Progenitor cell of endocrine pancreas (in vitro differentiated cells): ENCODE results near the gene TACC2. TPM values are rescaled to one million over a fixed set of nuclear protein-coding genes. Genes with fewer than 3 reads are reported as not detected.
"Not testable (repeated sequence)": the region's sequence is repeated elsewhere in the genome, so short reads cannot be mapped to it uniquely, and the experiment has no call there.

Source experiments
- DNase-seq: peaks from one replicate; pipeline ENCODE4 v3.0.0; 2021; ENCODE audit warnings: low spot score; ENCODE audit not compliant: unreplicated experiment
- H3K27ac Mint-ChIP-seq: 2 replicates; pipeline ENCODE4 v1.8.0; 2021; ENCODE audit warnings: mild to moderate bottlenecking, moderate library complexity, mixed read lengths
- H3K27me3 Mint-ChIP-seq: 2 replicates; pipeline ENCODE4 v1.8.0; 2021; ENCODE audit warnings: mixed read lengths
- H3K36me3 Mint-ChIP-seq: 2 replicates; pipeline ENCODE4 v1.8.0; 2022; ENCODE audit warnings: mixed read lengths; ENCODE audit not compliant: insufficient read depth
- H3K4me1 Mint-ChIP-seq: 2 replicates; pipeline ENCODE4 v1.8.0; 2021; ENCODE audit warnings: low read depth, mixed read lengths
- H3K4me3 Mint-ChIP-seq: 2 replicates; pipeline ENCODE4 v1.8.0; 2021; ENCODE audit warnings: low read depth, mild to moderate bottlenecking, moderate library complexity, mixed read lengths
- H3K9me3 Mint-ChIP-seq: 2 replicates; pipeline ENCODE4 v1.8.0; 2021; ENCODE audit warnings: low read depth, mixed read lengths
- total RNA-seq: library from RNA; stranded (reverse); gene quantifications from 2 replicates; pipeline ENCODE4 v1.2.1, GENCODE V29; 2021
- TF ChIP-seq, protein P1 (sequence below): fragments of 200-600 bp; sonication (generic); IDR thresholded peaks from one replicate; pipeline ENCODE4 v1.5.0; 2021; ENCODE audit warnings: antibody characterized with exemption, mild to moderate bottlenecking; ENCODE audit not compliant: unreplicated experiment

TACC2 gene
- total RNA-seq, 1 donor from 2014 or later: 60.4 TPM

GRCh38 chr10:121984463-121984862 is 4.5 kb upstream of the TACC2 start:
- DNase-seq: no peak
- TF ChIP-seq, protein P1, sequence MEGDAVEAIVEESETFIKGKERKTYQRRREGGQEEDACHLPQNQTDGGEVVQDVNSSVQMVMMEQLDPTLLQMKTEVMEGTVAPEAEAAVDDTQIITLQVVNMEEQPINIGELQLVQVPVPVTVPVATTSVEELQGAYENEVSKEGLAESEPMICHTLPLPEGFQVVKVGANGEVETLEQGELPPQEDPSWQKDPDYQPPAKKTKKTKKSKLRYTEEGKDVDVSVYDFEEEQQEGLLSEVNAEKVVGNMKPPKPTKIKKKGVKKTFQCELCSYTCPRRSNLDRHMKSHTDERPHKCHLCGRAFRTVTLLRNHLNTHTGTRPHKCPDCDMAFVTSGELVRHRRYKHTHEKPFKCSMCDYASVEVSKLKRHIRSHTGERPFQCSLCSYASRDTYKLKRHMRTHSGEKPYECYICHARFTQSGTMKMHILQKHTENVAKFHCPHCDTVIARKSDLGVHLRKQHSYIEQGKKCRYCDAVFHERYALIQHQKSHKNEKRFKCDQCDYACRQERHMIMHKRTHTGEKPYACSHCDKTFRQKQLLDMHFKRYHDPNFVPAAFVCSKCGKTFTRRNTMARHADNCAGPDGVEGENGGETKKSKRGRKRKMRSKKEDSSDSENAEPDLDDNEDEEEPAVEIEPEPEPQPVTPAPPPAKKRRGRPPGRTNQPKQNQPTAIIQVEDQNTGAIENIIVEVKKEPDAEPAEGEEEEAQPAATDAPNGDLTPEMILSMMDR: no peak
- H3K36me3 Mint-ChIP-seq: no peaks in the 10 kb centered on the region
- no peaks in the 10 kb centered on the region for H3K27me3 Mint-ChIP-seq
- peaks cover 1% of the 10 kb centered on the region for H3K4me1 Mint-ChIP-seq
- H3K9me3 Mint-ChIP-seq: peaks cover 12% of the 10 kb centered on the region
- H3K4me3 Mint-ChIP-seq: no peak overlapping the region
- H3K27ac Mint-ChIP-seq: no peak overlapping the region

- TF ChIP-seq, protein P1: no peak
- peaks cover 3% of the 10 kb centered on the region for H3K9me3 Mint-ChIP-seq
- no peak for DNase-seq
- peaks cover 18% of the 10 kb centered on the region for H3K4me1 Mint-ChIP-seq
- H3K27me3 Mint-ChIP-seq: no peaks in the 10 kb centered on the region
- H3K4me3 Mint-ChIP-seq: no peak overlapping the region
- H3K36me3 Mint-ChIP-seq: no peaks in the 10 kb centered on the region
- H3K27ac Mint-ChIP-seq: no peak overlapping the region
Observed at GRCh38 chr10:121990015-121990677, 1.2 kb downstream of the TACC2 start.

DNA sequence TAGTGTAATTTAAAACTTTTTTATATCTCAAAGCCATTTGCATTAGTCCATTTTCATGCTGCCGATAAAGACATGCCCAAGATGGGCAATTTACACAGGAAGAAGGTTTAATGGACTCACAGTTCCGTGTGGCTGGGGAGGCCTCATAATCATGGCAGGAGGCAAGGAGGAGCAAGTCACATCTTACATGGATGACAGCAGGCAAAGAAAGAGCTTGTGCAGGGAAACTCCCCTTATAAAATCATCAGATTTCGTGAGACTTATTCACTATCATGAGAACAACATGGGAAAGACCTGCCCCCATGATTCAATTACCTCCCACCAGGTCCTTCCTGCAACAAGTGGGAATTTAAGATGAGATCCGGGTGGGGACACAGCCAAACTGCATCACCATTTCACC is 2.8 kb downstream of the TACC2 start:
- not testable (repeated sequence) for H3K27me3 Mint-ChIP-seq, H3K27ac Mint-ChIP-seq, DNase-seq, H3K9me3 Mint-ChIP-seq, H3K36me3 Mint-ChIP-seq, H3K4me3 Mint-ChIP-seq
- H3K4me1 Mint-ChIP-seq: peaks cover 22% of the 10 kb centered on the region

DNA sequence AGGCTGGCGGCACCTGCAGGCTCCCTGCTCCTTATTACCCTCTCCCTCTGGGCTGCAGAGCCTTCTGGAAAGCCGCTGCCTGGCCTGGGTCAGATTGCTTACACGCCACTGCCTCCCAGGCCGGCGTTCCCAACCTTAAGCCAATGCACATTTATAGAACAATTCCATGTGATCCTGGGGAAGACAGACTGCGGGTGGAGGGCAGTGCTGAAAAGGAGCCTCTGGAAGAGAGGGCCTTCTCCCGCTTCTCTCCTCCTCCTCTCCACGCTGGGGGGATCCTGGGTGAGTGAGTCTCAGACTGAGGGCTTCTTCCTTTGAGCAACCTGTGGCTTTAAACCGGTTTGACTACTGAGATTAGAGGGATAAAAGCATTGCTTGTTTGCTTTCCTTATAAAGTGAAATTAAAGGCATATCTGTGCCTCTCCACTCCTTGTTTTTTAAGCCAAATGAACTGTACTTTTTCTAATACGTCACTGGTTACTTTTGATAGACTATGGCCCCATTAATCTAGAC is 5.5 kb downstream of the TACC2 start:
- peak overlapping the region; percentile 84 for H3K27ac Mint-ChIP-seq

GRCh38 chr10:121998462-121998861 is 9.5 kb downstream of the TACC2 start:
- no peak for DNase-seq
- peaks cover 5% of the 10 kb centered on the region for H3K27me3 Mint-ChIP-seq
- peaks cover 25% of the 10 kb centered on the region for H3K9me3 Mint-ChIP-seq

More for the DNA sequence above, 5.5 kb downstream of the TACC2 start:
- Mint-ChIP-seq H3K27me3 (peaks cover 5% of the 10 kb centered on the region), H3K4me1 (peaks cover 21% of the 10 kb centered on the region), H3K4me3 (peak overlapping the region; percentile 47), H3K36me3 (no peaks in the 10 kb centered on the region), H3K9me3 (peaks cover 4% of the 10 kb centered on the region)
- TF ChIP-seq, protein P1: no peak
- DNase-seq: no peak

More at GRCh38 chr10:121998462-121998861, 9.5 kb downstream of the TACC2 start:
- Mint-ChIP-seq H3K4me3 (no peak overlapping the region), H3K4me1 (peaks cover 21% of the 10 kb centered on the region), H3K36me3 (peaks cover 6% of the 10 kb centered on the region), H3K27ac (no peak overlapping the region)
- TF ChIP-seq, protein P1: no peak
